Fibroblast of lung (primary cell): Measurements from ENCODE around the gene C1QTNF9.

Experiments used
- EZH2 ChIP-seq: IDR thresholded peaks from 2 replicates; pipeline ENCODE4 v1.5.1; 2012; ENCODE audit warnings: low read length, control low read depth, mild to moderate bottlenecking; ENCODE audit errors: missing control alignments
- TF ChIP-seq, protein P1 (sequence below), 2 donors: IDR thresholded peaks in 1 of 2; conservative IDR thresholded peaks in 1 of 2; 1 replicate in 1 of 2; 2 replicates in 1 of 2; pipeline ENCODE4 v1.5.1; 2011 to 2012; ENCODE audit warnings: low read length in 2 of 2, control low read depth in 1 of 2, inconsistent platforms in 1 of 2, low read depth in 1 of 2, mild to moderate bottlenecking in 1 of 2

GRCh38 chr13:24362435-24362952 is 53.1 kb downstream of the C1QTNF9 start:
- TF ChIP-seq, protein P1, sequence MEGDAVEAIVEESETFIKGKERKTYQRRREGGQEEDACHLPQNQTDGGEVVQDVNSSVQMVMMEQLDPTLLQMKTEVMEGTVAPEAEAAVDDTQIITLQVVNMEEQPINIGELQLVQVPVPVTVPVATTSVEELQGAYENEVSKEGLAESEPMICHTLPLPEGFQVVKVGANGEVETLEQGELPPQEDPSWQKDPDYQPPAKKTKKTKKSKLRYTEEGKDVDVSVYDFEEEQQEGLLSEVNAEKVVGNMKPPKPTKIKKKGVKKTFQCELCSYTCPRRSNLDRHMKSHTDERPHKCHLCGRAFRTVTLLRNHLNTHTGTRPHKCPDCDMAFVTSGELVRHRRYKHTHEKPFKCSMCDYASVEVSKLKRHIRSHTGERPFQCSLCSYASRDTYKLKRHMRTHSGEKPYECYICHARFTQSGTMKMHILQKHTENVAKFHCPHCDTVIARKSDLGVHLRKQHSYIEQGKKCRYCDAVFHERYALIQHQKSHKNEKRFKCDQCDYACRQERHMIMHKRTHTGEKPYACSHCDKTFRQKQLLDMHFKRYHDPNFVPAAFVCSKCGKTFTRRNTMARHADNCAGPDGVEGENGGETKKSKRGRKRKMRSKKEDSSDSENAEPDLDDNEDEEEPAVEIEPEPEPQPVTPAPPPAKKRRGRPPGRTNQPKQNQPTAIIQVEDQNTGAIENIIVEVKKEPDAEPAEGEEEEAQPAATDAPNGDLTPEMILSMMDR (conservative IDR thresholded peaks at IDR 0.05 in 1 of 2, IDR thresholded peaks at IDR 0.05 in 1 of 2; ENCODE audit: low read depth in 1 of 2, low read length in 2 of 2) = no peak
- no peak for TF ChIP-seq EZH2
